ENCODE results near the gene ARPC1B. TPM values are rescaled to one million over a fixed set of nuclear protein-coding genes. Genes with fewer than 3 reads are reported as not detected.
A peak's percentile ranks its signal among the peaks of the same experiment; 100 is the strongest.
"Not testable (repeated sequence)": the region's sequence is repeated elsewhere in the genome, so short reads cannot be mapped to it uniquely, and the experiment has no call there.

Gene ARPC1B
- total and polyA plus RNA-seq, 2 donors (not counting 1 experiment from before 2014, with no cell fraction given), result 245 to 394 TPM

- Histone ChIP-seq H3K36me3 (ENCODE audit: control insufficient read depth, insufficient read depth, low read length) (no peaks in the 10 kb centered on the region), H4K20me1 (ENCODE audit: control insufficient read depth, extremely low read depth, insufficient read depth, low read length) (no peaks in the 10 kb centered on the region), H3K9me3 (ENCODE audit: control insufficient read depth, insufficient read depth, low read depth, low read length) (no peaks in the 10 kb centered on the region), H3K4me1 (ENCODE audit: control insufficient read depth, extremely low read depth, insufficient read depth, low read length) (peaks cover 6% of the 10 kb centered on the region), H3K79me2 (ENCODE audit: control insufficient read depth, insufficient read depth, low read length) (peaks cover 47% of the 10 kb centered on the region), H3K9ac (ENCODE audit: insufficient read depth, low read length) (peak within 1 kb of the TSS; percentile 90), H3K4me3 (replicated peaks in 1 of 4; ENCODE audit: control extremely low read depth in 1 of 4, insufficient read depth in 1 of 4, low read depth in 3 of 4, low read length in 4 of 4) (peak within 1 kb of the TSS; percentile 72 to 96 (median 82)), H3K4me2 (ENCODE audit: extremely low read depth, insufficient read depth, low read length) (peak within 1 kb of the TSS; percentile 91), H3K27me3 (ENCODE audit: control insufficient read depth, insufficient read depth, low read length) (no peaks in the 10 kb centered on the region), H2AFZ (ENCODE audit: low read length) (peak within 1 kb of the TSS; percentile 75), H3K27ac (ENCODE audit: insufficient read depth, low read length) (peak within 1 kb of the TSS; percentile 82)
- peak; percentile 89 to 92 for DNase-seq (ENCODE audit: low read depth in 2 of 2)
- TF ChIP-seq EZH2 (IDR thresholded peaks at IDR 0.05; ENCODE audit: low read length, missing control alignments) (no peak), CTCF (conservative IDR thresholded peaks at IDR 0.05 in 1 of 2, IDR thresholded peaks at IDR 0.05 in 1 of 2; ENCODE audit: low read depth in 1 of 2, low read length in 2 of 2) (no peak)
Observed at GRCh38 chr7:99325592-99326407, 48.7 kb upstream of the ARPC1B start, which contains the start of gene ARPC1A. ARPC1A (plus strand) TSS chr7:99325898; CDS start chr7:99333354, 7,456 bp downstream.

DNA sequence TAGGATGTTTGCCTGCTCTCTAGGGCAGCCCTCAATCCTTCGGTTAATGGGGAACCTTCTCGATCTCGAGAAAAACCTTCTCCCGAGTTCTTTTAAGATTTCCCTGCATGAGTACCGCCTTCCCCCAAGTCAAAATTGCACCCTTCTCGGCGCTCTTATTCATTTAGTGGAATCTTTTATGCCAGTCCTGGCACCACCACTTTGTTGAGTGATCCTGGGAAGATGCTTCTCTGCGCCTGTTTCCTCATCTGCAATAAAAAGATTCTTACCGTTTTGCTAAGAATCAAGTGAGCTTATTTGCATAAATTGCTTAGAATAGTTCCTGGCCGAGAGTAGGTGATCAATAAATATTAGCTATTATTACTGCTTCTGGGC lies 48.1 kb upstream of the ARPC1B start:
- no peaks in the 10 kb centered on the region for H4K20me1 ChIP-seq (ENCODE audit: control insufficient read depth, extremely low read depth, insufficient read depth, low read length)
- H3K27ac ChIP-seq (ENCODE audit: insufficient read depth, low read length), result peak overlapping the region; percentile 82
- no peak for DNase-seq (ENCODE audit: low read depth in 2 of 2)
- TF ChIP-seq CTCF (conservative IDR thresholded peaks at IDR 0.05 in 1 of 2, IDR thresholded peaks at IDR 0.05 in 1 of 2; ENCODE audit: low read depth in 1 of 2, low read length in 2 of 2) (no peak), EZH2 (IDR thresholded peaks at IDR 0.05; ENCODE audit: low read length, missing control alignments) (no peak)
- peaks cover 52% of the 10 kb centered on the region for H3K79me2 ChIP-seq (ENCODE audit: control insufficient read depth, insufficient read depth, low read length)
- peak overlapping the region; percentile 85 for H3K4me2 ChIP-seq (ENCODE audit: extremely low read depth, insufficient read depth, low read length)
- H3K27me3 ChIP-seq (ENCODE audit: control insufficient read depth, insufficient read depth, low read length), result no peaks in the 10 kb centered on the region
- peaks cover 9% of the 10 kb centered on the region for H3K4me1 ChIP-seq (ENCODE audit: control insufficient read depth, extremely low read depth, insufficient read depth, low read length)
- H3K9ac ChIP-seq (ENCODE audit: insufficient read depth, low read length), result peak overlapping the region; percentile 90
- H3K36me3 ChIP-seq (ENCODE audit: control insufficient read depth, insufficient read depth, low read length), result no peaks in the 10 kb centered on the region
- H3K9me3 ChIP-seq (ENCODE audit: control insufficient read depth, insufficient read depth, low read depth, low read length), result no peaks in the 10 kb centered on the region
- H3K4me3 ChIP-seq (replicated peaks in 1 of 4; ENCODE audit: control extremely low read depth in 1 of 4, insufficient read depth in 1 of 4, low read depth in 3 of 4, low read length in 4 of 4), result peak overlapping the region; percentile 72 to 96 (median 82)
- H2AFZ ChIP-seq (ENCODE audit: low read length), result no peak overlapping the region

- Histone ChIP-seq H3K4me2 (ENCODE audit: extremely low read depth, insufficient read depth, low read length) (peak overlapping the region; percentile 54), H3K4me3 (replicated peaks in 1 of 4; ENCODE audit: control extremely low read depth in 1 of 4, insufficient read depth in 1 of 4, low read depth in 3 of 4, low read length in 4 of 4) (peak overlapping the region in 1 of 4 experiments; percentile 5), H3K27ac (ENCODE audit: insufficient read depth, low read length) (peak overlapping the region; percentile 83), H3K79me2 (ENCODE audit: control insufficient read depth, insufficient read depth, low read length) (peaks cover 80% of the 10 kb centered on the region)
- H3K9me3 ChIP-seq (ENCODE audit: control insufficient read depth, insufficient read depth, low read depth, low read length); H3K4me1 ChIP-seq (ENCODE audit: control insufficient read depth, extremely low read depth, insufficient read depth, low read length); H3K9ac ChIP-seq (ENCODE audit: insufficient read depth, low read length); H2AFZ ChIP-seq (ENCODE audit: low read length); H3K36me3 ChIP-seq (ENCODE audit: control insufficient read depth, insufficient read depth, low read length); H4K20me1 ChIP-seq (ENCODE audit: control insufficient read depth, extremely low read depth, insufficient read depth, low read length); H3K27me3 ChIP-seq (ENCODE audit: control insufficient read depth, insufficient read depth, low read length): not testable (repeated sequence)
- peak; percentile 87 to 89 for DNase-seq (ENCODE audit: low read depth in 2 of 2)
Observed at GRCh38 chr7:99330314-99330961, 44.1 kb upstream of the ARPC1B start.

Measured in fibroblast of lung (primary cell).